ENCODE data around the gene UBE2B.
A peak's percentile ranks its signal among the peaks of the same experiment; 100 is the strongest.
"Not testable (repeated sequence)": the region's sequence is repeated elsewhere in the genome, so short reads cannot be mapped to it uniquely, and the experiment has no call there.

The UBE2B gene

GRCh38 chr5:134370871-134371833, at the start of gene UBE2B:
Gene UBE2B (plus strand): TSS chr5:134371569. CDS start chr5:134371596, 27 bp downstream.
- peak; percentile 98 for DNase-seq

- DNase-seq: no peak
Observed at GRCh38 chr5:134327327-134327726, 44.0 kb upstream of the UBE2B start.

GRCh38 chr5:134328619-134329018, 42.8 kb upstream of the UBE2B start:
- DNase-seq: no peak

GRCh38 chr5:134336833-134337232, 34.5 kb upstream of the UBE2B start:
- not testable (repeated sequence) for DNase-seq

- not testable (repeated sequence) for DNase-seq
Observed at GRCh38 chr5:134343500-134343899, 27.9 kb upstream of the UBE2B start.

GRCh38 chr5:134345476-134345875, 25.9 kb upstream of the UBE2B start:
- DNase-seq: not testable (repeated sequence)

- DNase-seq: no peak
Observed at GRCh38 chr5:134345996-134346395, 25.4 kb upstream of the UBE2B start.

GRCh38 chr5:134349463-134349862, 21.9 kb upstream of the UBE2B start:
- no peak for DNase-seq

- no peak for DNase-seq
Observed at GRCh38 chr5:134355681-134356080, 15.7 kb upstream of the UBE2B start.

- no peak for DNase-seq
Observed at GRCh38 chr5:134365604-134366003, 5.8 kb upstream of the UBE2B start.

GRCh38 chr5:134370311-134370870, 978 bp upstream of the UBE2B start:
- DNase-seq: peak; percentile 52

- DNase-seq: no peak
Observed at GRCh38 chr5:134371834-134372340, 518 bp downstream of the UBE2B start.

GRCh38 chr5:134373633-134374032, 2.3 kb downstream of the UBE2B start:
- not testable (repeated sequence) for DNase-seq

- DNase-seq: no peak
Observed at GRCh38 chr5:134374232-134374631, 2.9 kb downstream of the UBE2B start.

- DNase-seq: no peak
Observed at GRCh38 chr5:134380346-134380745, 9.0 kb downstream of the UBE2B start.

- DNase-seq: not testable (repeated sequence)
Observed at GRCh38 chr5:134382204-134382603, 10.8 kb downstream of the UBE2B start.

- no peak for DNase-seq
Observed at GRCh38 chr5:134383980-134384697, 12.8 kb downstream of the UBE2B start.

GRCh38 chr5:134387443-134387842, 16.1 kb downstream of the UBE2B start:
- no peak for DNase-seq

- no peak for DNase-seq
Observed at GRCh38 chr5:134392301-134392700, 20.9 kb downstream of the UBE2B start.

- DNase-seq: peak; percentile 3
Observed at GRCh38 chr5:134394932-134395331, 23.6 kb downstream of the UBE2B start.

- DNase-seq: no peak
Observed at GRCh38 chr5:134396274-134396673, 24.9 kb downstream of the UBE2B start.

- DNase-seq: no peak
Observed at GRCh38 chr5:134397196-134397595, 25.8 kb downstream of the UBE2B start.

GRCh38 chr5:134398609-134399155, 27.3 kb downstream of the UBE2B start:
- no peak for DNase-seq
